IPS-11a (cell line): ENCODE measurements around the gene STARD8.
"Not testable (repeated sequence)": the region's sequence is repeated elsewhere in the genome, so short reads cannot be mapped to it uniquely, and the experiment has no call there.

Experiments
- H3K4me3 ChIP-seq: one replicate; pipeline ENCODE4 v1.5.1; 2013; ENCODE audit warnings: low read depth, low read length, control low read depth

Gene STARD8

GRCh38 chrX:68656473-68656872, 9.0 kb downstream of the STARD8 start:
- H3K4me3 ChIP-seq, result not testable (repeated sequence)

GRCh38 chrX:68658530-68658929, 11.1 kb downstream of the STARD8 start:
- no peak overlapping the region for H3K4me3 ChIP-seq

GRCh38 chrX:68659385-68659784, 11.9 kb downstream of the STARD8 start:
- no peak overlapping the region for H3K4me3 ChIP-seq

- no peak overlapping the region for H3K4me3 ChIP-seq
These were observed 12.3 kb downstream of the STARD8 start for GRCh38 chrX:68659786-68660185.

GRCh38 chrX:68660746-68661145, 13.3 kb downstream of the STARD8 start:
- no peak overlapping the region for H3K4me3 ChIP-seq

GRCh38 chrX:68665502-68665901, 18.0 kb downstream of the STARD8 start:
- no peak overlapping the region for H3K4me3 ChIP-seq

- no peak overlapping the region for H3K4me3 ChIP-seq
These were observed 19.1 kb downstream of the STARD8 start for GRCh38 chrX:68666580-68666979.

- H3K4me3 ChIP-seq, result no peak overlapping the region
These were observed 21.8 kb downstream of the STARD8 start for GRCh38 chrX:68669094-68669860.

GRCh38 chrX:68669871-68670270, 22.4 kb downstream of the STARD8 start:
- H3K4me3 ChIP-seq, result no peak overlapping the region

- no peak overlapping the region for H3K4me3 ChIP-seq
These were observed 23.8 kb downstream of the STARD8 start for GRCh38 chrX:68671221-68671620.

- H3K4me3 ChIP-seq, result no peak overlapping the region
These were observed 25.3 kb downstream of the STARD8 start for GRCh38 chrX:68672581-68673318.

GRCh38 chrX:68675571-68675970, 28.1 kb downstream of the STARD8 start:
- H3K4me3 ChIP-seq, result no peak overlapping the region

- no peak overlapping the region for H3K4me3 ChIP-seq
These were observed 28.9 kb downstream of the STARD8 start for GRCh38 chrX:68676335-68676734.

- no peak overlapping the region for H3K4me3 ChIP-seq
These were observed 30.5 kb downstream of the STARD8 start for GRCh38 chrX:68677998-68678397.

GRCh38 chrX:68681443-68681941, 34.0 kb downstream of the STARD8 start:
- no peak overlapping the region for H3K4me3 ChIP-seq

GRCh38 chrX:68682790-68683189, 35.3 kb downstream of the STARD8 start:
- H3K4me3 ChIP-seq, result no peak overlapping the region

GRCh38 chrX:68683580-68683979, 36.1 kb downstream of the STARD8 start:
- no peak overlapping the region for H3K4me3 ChIP-seq

- no peak overlapping the region for H3K4me3 ChIP-seq
These were observed 36.9 kb downstream of the STARD8 start for GRCh38 chrX:68684291-68684918.

GRCh38 chrX:68684919-68685304, 37.4 kb downstream of the STARD8 start:
- H3K4me3 ChIP-seq, result no peak overlapping the region

GRCh38 chrX:68685685-68686084, 38.2 kb downstream of the STARD8 start:
- H3K4me3 ChIP-seq, result no peak overlapping the region

- H3K4me3 ChIP-seq, result no peak overlapping the region
These were observed 38.9 kb downstream of the STARD8 start for GRCh38 chrX:68686097-68686977.
